Hippocampal formation (tissue), 2 donors: Measurements from ENCODE around the gene ADGRG2.

Source experiments
- DNase-seq, 2 donors: peaks; one replicate each; lab custom pipeline; 2025; lab: John Stamatoyannopoulos, UW

The ADGRG2 gene, protein sequence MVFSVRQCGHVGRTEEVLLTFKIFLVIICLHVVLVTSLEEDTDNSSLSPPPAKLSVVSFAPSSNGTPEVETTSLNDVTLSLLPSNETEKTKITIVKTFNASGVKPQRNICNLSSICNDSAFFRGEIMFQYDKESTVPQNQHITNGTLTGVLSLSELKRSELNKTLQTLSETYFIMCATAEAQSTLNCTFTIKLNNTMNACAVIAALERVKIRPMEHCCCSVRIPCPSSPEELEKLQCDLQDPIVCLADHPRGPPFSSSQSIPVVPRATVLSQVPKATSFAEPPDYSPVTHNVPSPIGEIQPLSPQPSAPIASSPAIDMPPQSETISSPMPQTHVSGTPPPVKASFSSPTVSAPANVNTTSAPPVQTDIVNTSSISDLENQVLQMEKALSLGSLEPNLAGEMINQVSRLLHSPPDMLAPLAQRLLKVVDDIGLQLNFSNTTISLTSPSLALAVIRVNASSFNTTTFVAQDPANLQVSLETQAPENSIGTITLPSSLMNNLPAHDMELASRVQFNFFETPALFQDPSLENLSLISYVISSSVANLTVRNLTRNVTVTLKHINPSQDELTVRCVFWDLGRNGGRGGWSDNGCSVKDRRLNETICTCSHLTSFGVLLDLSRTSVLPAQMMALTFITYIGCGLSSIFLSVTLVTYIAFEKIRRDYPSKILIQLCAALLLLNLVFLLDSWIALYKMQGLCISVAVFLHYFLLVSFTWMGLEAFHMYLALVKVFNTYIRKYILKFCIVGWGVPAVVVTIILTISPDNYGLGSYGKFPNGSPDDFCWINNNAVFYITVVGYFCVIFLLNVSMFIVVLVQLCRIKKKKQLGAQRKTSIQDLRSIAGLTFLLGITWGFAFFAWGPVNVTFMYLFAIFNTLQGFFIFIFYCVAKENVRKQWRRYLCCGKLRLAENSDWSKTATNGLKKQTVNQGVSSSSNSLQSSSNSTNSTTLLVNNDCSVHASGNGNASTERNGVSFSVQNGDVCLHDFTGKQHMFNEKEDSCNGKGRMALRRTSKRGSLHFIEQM

DNA sequence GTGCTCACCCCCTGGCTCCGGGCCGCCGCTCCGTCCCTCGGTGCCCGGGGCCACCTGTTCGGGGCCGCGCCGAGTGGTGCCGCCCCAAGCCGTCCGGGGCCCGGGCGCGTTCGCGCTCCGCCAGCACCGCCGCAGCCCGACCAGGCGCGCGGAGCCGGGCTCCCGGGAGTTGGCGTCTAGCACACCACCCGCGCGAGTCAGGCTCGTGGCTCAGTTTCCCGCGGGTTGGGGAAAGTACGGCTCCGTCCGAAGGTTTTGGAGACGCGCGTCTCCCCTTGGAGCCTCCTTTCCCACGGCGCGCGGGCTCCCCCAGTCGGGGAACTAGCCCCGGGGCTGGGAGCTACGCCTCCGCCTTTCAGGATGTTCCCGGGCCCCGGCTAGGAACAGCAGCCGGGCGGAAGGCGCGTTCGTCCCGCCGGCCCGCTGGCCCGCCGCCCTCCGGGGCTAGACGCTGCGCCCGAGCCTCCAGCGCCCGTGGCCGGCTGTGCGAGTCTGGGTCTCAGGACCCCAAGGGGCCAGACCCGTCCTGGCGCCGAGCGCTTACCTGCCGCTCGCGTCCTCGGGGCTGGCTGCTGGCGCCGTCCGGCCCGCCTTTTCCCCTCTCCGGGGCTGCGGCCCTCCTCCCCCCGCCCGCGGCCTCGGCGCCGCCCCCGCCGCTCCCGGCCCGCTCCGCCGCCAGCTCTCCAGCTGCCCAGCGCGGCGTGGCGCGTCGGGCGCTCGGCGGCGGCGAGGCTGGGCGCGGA is at the start of gene ADGRG2:
Gene ADGRG2, minus strand, starts transcription at position 571 of the 743 bp plus-strand sequence. CDS start 53,634 bp downstream, outside the sequence.
- no peak for DNase-seq

- no peak for DNase-seq
These were observed 46.3 kb upstream of the ADGRG2 start for GRCh38 chrX:19168609-19169008.

DNA sequence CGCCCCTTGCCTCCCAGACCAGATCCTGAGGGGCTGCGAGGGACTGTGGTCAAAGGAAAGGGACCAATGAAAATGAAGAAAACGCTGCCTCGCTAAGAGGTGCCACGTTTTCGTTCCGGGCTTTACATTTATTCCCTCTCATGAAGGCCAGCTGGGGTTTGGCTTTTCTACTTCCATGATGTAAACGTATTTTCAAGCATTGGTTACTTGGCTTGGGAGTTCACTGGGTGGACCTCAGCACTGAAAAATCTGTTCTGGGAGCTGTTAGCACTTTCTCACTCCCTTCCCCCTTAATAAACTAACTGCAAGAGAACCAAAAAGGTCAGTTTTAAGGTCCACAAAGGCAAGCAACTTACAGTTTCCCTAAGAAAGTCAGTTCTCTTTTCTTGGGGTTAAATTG is 40.6 kb upstream of the ADGRG2 start:
- DNase-seq: no peak

GRCh38 chrX:19156186-19156585 is 33.9 kb upstream of the ADGRG2 start:
- no peak for DNase-seq

DNA sequence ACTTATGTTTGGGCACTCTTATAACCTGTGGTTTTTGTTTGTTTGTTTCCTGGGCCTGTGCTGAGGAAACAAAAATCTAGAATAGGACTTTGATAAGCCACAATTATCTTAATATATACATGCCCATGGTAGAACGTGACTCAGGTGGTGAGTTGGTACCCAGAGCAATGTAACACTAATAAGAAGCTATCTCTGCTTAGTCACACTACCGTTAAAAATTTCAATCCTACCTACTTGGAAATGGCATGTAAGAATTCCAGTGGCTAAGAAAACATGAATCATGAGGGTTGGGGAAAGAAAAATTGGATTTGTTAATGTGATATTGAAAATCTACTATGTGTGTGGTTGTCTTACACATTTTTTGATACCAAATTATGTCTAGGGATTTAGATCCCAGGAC is 30.5 kb upstream of the ADGRG2 start:
- DNase-seq: no peak

- DNase-seq: no peak
These were observed 14.8 kb upstream of the ADGRG2 start for GRCh38 chrX:19137067-19137466.

DNA sequence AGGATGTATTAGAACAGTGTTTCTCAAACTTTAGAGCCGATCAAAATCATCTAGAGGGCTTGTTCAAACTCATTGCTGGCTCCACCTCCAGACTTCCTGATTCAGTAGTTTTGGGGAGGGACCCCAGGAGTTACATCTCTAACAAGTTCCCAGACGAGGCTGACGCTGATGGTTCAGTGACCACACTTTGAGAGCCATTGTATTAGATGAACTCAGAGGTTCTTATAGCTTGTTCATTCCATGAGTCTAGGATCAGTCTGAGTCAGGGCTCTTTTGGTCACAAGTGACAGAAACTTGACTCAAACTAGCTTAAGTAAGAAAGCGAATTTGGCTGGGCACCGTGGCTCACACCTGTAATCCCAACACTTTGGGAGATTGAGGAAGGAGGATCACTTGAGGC is 11.5 kb upstream of the ADGRG2 start:
- DNase-seq: no peak

GRCh38 chrX:19133231-19133630 is 11.0 kb upstream of the ADGRG2 start:
- no peak for DNase-seq

DNA sequence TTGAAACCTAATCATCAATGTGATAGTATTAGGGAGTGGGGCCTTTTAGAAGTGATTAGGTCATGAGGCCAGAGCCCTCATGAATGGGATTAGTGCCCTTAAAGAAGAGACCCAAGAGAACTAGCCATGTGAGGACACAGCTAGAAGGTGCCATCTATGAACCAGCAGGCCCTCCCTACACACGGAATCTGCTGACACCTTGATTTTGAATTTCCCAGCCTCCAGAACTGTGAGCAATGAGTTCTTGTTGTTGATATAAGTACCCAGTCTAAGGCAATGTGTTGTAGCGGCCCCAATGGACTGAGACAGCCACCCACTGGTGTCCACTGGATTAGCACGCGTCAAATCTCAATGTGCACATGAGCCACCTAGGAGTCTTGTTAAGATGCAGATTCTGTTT is 8.4 kb upstream of the ADGRG2 start:
- DNase-seq: no peak

DNA sequence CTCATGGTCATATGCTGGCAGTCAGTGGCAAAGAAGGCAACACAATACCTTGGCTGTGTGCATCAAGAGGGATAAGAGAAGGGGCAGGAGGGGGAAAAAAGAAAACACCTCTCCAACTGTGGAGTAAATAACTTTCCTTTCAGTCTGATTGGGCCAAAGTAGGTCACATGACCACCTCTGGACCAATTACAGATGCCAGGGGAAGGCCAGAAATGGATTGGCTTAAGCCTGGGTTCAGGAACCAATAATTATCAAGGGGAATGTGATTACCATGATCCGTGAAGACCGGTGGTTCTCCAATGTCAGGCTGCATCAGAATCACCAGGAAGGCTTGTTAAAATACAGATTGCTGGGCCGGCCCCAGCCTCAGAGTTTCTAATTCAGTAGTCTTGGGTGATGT is 7.4 kb upstream of the ADGRG2 start:
- DNase-seq: no peak

GRCh38 chrX:19127649-19128168 is 5.4 kb upstream of the ADGRG2 start:
- DNase-seq: no peak

DNA sequence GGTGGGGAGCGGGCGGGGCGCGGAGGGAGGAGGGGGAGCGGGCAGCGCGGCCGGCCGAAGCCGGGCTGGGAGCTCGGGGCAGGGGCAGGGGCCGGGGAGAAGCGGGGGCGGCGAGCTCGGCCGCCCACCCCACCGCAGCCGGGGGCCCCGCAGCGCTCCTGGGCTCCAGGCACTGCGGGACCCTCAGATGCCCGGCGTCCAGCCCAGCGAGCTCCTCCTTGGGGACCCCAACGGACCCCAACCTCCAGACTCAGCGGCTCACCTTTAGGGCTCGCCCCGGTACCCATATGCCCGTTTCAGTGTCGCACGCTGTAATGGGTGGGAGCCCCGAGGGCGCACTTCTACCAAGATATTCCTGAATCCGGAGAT is 357 bp upstream of the ADGRG2 start:
- DNase-seq: no peak

DNA sequence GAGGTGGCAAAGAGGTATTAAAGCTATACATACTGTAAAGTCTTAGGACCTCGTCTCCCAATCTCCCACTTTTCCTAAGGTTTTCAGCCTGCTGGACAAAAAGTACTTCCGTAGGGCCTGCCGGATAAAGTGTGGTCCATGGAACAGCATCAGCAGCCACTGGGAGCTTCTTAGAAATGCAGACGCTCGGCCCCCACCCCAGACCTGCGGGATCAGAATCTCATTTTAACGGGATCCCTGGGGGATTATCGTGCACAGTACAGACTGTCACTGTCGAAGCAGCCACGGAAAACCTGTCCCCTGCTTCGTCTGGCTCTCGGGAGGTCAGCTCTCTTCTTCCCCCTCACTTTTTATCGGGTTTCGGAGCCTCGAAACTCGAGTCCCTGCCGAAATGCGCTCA is 802 bp downstream of the ADGRG2 start:
- DNase-seq: no peak

DNA sequence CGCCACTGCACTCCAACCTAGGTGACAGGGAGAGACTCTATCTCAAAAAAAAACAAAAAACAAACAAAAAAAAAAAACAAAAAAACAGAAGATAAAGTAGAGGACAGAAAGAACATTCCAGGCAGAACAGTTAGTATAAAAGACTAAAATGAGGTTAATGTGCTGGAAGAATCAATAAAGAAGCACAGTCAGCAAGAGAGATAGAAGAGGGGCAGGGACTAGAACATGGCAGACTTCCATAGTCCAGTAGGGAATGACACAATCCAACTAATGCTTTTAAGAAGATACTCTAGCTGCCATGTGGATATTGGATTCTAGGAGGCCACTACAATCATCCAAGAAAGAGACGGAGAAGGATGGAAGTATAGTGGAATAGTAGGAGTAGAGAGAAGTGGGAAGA is 11.6 kb downstream of the ADGRG2 start:
- DNase-seq: no peak

DNA sequence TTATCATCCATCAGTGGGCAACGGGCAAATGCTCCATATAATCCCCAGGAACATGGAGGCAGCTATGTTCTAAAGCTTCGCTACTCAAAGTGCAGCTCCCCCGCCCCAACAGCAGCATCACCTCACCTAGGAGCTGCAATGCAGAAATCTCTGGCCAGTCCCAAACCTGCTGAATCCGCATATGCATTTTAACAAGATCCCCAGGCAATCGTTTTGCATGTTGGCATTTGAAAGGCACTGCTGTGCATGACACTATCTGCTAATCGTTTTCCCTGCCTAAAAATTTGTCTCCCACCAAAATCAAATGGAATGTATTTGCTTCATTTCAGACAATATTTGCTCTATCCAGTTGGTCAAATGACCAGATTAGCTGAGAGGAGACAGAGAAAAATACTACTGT is 15.2 kb downstream of the ADGRG2 start:
- DNase-seq: no peak

DNA sequence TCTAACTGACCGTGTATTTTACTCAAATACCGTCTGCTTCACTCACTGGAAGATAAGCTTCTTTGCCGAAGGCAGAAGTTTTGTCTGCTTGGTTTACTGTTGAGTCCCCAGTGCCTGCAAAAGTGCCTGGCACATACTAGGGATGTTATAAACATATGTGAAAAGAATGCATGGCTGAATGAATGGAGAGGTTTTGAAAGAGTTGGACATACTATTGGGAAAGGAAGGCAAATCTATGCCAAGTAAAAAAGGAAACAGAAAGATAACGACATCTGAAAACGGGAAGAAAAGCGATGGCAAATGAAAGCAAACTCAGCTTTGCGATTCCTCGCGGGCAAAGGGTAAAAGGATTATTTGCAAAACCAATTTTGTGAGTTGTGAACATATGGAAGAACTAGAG is 21.7 kb downstream of the ADGRG2 start:
- DNase-seq: no peak

DNA sequence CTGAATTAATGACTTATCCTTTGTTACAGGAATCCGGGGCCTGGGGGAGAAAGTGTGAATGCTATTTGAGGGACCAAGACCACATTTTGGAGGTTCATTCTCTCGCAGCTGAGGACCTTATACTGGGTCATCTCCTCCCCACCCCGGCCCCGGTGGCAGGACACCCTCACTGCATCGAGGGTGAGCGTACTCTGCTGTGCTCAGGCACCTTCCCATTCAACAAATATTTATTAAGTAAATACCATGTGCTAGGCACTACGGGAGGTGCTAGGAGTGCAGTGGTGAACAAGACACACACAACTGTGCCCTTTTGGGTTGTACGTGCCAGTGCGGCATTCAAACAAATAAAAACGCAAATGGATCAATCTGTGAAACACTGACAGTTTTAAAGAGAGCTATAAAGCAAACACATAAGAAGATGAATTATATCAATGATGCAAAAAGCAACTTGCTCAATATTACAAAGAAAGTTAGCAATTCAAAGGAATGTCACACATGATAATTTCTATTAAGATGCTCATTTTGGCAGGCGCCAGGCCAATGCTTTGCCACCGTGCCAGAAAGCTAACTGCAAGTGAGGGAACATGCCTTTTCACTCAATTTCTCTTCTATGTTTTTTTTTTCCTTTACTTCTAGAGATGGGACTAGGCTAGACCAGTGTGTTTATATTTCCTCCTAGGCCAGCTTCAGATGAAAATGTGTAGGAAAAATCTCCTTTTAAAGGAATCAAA is 24.6 kb downstream of the ADGRG2 start:
- DNase-seq: no peak

GRCh38 chrX:19096586-19096985 is 25.7 kb downstream of the ADGRG2 start:
- no peak for DNase-seq

- no peak for DNase-seq
These were observed 27.6 kb downstream of the ADGRG2 start for GRCh38 chrX:19094654-19095053.

DNA sequence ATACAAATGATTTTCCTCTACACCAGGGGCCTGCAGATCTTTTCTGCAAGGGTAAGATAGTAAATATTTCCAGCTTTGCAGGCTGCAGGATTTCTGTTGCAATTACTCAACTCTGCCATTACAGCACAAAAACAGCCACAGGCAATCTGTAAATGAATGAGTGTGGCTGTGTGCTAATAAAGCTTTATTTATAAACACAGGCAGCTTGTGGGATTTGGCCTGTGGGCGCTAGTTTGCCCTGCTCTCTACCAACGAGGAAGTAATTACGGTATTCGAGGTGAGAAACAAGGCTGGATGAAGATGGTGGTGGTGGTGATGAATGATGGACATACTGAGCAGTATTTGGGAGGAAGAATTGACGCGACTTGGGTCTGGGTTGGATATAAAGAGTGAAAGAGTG is 30.7 kb downstream of the ADGRG2 start:
- DNase-seq: no peak

- DNase-seq: no peak
These were observed 32.7 kb downstream of the ADGRG2 start for GRCh38 chrX:19089555-19090040.
